ENCODE measurements around the gene CROCC2. TPM values are rescaled to one million over a fixed set of nuclear protein-coding genes. Genes with fewer than 3 reads are reported as not detected.
A peak's percentile ranks its signal among the peaks of the same experiment; 100 is the strongest.

Gene CROCC2
- total RNA-seq, 1 donor from 2014 or later, result not detected

DNA sequence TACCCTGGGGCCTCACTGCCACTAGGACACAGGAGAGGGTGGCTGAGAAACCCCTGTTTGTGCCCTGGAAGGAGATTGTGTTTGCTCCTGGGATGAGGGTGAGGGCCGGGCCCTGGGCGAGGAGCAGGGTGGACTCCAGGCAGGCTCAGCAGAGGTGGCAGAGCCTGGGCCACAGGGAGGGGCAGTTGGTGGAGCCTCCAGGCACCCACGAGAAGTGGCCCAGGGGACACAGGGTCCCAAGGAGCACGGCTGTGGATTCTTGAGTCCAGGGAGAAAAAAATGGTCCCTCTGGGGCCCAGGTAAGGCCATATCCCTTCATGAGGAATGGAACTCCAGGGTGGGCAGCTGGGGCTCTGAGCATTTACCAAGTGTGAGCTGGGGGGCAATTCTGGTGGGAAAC lies 18.5 kb upstream of the CROCC2 start:
- DNase-seq (ENCODE audit: low spot score), result peak; percentile 59
- Mint-ChIP-seq H3K9me3 (ENCODE audit: low read depth) (no peaks in the 10 kb centered on the region), H3K27ac (ENCODE audit: unreplicated experiment) (no peak overlapping the region), H3K36me3 (ENCODE audit: low read depth) (no peaks in the 10 kb centered on the region), H3K4me1 (ENCODE audit: low read depth) (no peaks in the 10 kb centered on the region), H3K27me3 (ENCODE audit: low read depth) (peaks cover 9% of the 10 kb centered on the region), H3K4me3 (ENCODE audit: unreplicated experiment) (no peak overlapping the region)
- TF ChIP-seq, protein P1, sequence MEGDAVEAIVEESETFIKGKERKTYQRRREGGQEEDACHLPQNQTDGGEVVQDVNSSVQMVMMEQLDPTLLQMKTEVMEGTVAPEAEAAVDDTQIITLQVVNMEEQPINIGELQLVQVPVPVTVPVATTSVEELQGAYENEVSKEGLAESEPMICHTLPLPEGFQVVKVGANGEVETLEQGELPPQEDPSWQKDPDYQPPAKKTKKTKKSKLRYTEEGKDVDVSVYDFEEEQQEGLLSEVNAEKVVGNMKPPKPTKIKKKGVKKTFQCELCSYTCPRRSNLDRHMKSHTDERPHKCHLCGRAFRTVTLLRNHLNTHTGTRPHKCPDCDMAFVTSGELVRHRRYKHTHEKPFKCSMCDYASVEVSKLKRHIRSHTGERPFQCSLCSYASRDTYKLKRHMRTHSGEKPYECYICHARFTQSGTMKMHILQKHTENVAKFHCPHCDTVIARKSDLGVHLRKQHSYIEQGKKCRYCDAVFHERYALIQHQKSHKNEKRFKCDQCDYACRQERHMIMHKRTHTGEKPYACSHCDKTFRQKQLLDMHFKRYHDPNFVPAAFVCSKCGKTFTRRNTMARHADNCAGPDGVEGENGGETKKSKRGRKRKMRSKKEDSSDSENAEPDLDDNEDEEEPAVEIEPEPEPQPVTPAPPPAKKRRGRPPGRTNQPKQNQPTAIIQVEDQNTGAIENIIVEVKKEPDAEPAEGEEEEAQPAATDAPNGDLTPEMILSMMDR (IDR thresholded peaks at IDR 0.05), result no peak

DNA sequence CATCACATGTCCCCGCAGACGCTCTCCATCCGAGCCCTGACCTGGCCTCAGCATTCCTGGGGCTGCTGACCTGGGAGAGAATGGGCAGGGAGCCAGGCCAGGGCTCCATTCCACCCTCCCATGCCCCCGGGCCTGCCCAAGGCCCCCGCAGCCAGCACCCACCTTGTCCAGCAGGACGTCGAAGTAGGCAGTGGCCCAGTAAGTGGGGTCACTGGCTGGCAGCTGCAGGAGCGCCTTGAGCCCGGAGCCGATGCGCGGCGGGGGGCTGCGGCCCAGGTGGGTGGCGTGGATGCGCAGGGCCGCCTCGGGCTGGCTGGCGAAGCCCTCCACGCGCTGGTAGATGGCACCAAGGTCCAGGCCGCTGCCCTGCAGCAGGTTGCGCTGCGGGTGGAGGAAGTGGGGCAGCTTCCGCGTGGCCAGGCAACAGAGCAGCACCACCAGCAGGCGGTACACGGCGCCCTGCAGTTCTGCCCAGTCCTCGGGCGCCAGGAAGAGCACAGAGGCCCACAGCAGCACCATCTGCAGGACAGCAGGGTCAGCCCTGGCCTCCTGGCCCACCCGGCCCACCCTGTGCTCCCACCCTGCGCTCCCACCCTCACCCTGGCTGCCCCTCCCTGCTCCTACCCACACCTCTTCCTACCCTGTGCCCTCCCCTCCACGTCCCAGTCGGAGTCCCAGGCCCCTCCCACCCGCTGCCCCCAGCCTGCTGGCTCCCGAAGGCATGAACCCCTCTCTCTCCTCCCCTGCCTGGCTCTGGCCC lies 17.8 kb upstream of the CROCC2 start:
- H3K27ac Mint-ChIP-seq (ENCODE audit: unreplicated experiment), result no peak overlapping the region
- no peak overlapping the region for H3K4me3 Mint-ChIP-seq (ENCODE audit: unreplicated experiment)
- DNase-seq (ENCODE audit: low spot score), result peak; percentile 84
- peaks cover 6% of the 10 kb centered on the region for H3K27me3 Mint-ChIP-seq (ENCODE audit: low read depth)
- H3K9me3 Mint-ChIP-seq (ENCODE audit: low read depth), result no peaks in the 10 kb centered on the region
- TF ChIP-seq, protein P1 (IDR thresholded peaks at IDR 0.05), result no peak
- no peaks in the 10 kb centered on the region for H3K4me1 Mint-ChIP-seq (ENCODE audit: low read depth)
- H3K36me3 Mint-ChIP-seq (ENCODE audit: low read depth), result no peaks in the 10 kb centered on the region

DNA sequence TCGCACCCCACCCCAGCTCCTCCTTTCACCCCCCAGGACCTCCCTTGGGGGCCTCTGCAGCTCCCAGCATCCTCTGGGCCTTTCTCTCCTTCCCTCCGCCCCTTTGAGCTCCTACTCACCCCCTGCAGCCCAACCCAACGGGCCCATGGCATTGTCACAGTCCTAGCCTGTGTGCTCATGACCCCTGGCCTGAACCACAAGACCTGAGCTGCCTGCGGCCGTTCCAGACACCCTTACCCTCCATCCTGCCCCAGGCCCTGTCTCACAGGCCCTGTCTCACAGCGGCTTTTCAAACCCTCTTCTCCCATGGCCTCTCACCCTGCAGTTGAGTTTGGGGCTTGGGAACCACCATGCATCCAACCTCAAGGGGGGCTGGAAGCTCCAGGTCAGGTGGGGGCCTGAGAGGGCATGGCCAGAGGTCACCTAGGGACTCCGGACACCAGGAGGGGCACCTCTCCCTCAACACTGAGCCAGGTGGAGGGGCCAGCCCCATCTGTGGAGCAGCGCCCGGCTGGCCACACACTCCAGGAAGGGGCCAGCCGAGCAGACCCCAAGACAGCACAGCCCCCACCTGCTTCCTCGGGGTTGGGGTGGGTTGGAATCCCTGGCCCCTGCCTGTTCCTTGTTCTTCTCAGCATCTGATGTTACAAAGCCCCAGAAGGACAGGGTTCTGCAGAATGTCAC lies 17.1 kb upstream of the CROCC2 start:
- DNase-seq (ENCODE audit: low spot score), result peak; percentile 48
- Mint-ChIP-seq H3K4me3 (ENCODE audit: unreplicated experiment) (no peak overlapping the region), H3K36me3 (ENCODE audit: low read depth) (no peaks in the 10 kb centered on the region), H3K9me3 (ENCODE audit: low read depth) (no peaks in the 10 kb centered on the region), H3K27me3 (ENCODE audit: low read depth) (peaks cover 4% of the 10 kb centered on the region), H3K27ac (ENCODE audit: unreplicated experiment) (no peak overlapping the region), H3K4me1 (ENCODE audit: low read depth) (peaks cover 4% of the 10 kb centered on the region)
- TF ChIP-seq, protein P1 (IDR thresholded peaks at IDR 0.05), result no peak

DNA sequence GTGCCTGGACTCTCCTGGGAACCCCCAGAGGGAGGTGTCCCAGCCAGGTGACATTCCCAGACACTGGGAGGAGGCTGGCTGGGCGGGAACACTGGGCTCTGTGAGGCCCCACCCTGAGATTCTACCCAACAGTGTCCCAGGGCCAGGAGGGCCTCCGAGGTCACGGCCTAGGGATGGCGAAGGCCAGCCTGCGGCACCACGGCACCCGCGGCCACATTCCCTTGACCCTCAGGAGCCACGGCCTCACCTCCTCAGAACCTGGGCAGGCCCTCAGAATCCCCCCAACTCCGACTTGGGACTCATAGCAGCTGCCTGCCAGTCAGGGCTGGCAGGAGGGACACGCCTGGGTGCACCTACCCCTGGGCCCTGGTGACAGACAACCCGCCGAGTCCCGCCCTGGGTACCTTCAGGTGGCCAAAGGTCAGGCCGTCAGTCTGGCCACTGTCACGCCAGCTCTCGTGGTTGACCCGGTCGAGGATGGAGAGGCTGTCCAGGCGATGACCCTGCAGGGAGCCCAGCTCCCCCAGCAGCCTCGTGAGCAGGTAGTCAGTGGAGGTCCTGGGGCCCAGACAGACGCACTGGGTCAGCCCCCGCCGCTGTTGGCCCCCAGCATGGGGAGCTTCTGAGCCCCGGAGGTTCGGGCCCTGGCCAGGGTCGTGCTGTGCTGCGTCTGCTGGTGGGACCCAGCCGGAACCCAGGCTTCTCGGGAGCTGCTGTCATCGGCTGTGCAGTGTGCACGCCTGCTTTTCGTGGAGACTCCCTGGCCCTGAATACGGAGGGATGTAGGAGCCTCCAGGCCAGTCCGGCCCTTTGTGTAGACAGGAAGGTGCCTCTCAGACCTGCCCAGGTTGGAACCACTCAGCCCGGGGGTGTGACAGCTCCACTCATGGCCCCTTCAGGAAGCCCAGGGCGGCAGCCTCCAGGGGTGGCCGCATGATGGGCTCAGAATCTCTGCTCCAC lies 16.3 kb upstream of the CROCC2 start:
- Mint-ChIP-seq H3K36me3 (ENCODE audit: low read depth) (no peaks in the 10 kb centered on the region), H3K27ac (ENCODE audit: unreplicated experiment) (no peak overlapping the region), H3K27me3 (ENCODE audit: low read depth) (peaks cover 4% of the 10 kb centered on the region), H3K4me3 (ENCODE audit: unreplicated experiment) (no peak overlapping the region), H3K4me1 (ENCODE audit: low read depth) (peaks cover 4% of the 10 kb centered on the region), H3K9me3 (ENCODE audit: low read depth) (no peaks in the 10 kb centered on the region)
- peak; percentile 82 for DNase-seq (ENCODE audit: low spot score)
- TF ChIP-seq, protein P1 (IDR thresholded peaks at IDR 0.05), result no peak

DNA sequence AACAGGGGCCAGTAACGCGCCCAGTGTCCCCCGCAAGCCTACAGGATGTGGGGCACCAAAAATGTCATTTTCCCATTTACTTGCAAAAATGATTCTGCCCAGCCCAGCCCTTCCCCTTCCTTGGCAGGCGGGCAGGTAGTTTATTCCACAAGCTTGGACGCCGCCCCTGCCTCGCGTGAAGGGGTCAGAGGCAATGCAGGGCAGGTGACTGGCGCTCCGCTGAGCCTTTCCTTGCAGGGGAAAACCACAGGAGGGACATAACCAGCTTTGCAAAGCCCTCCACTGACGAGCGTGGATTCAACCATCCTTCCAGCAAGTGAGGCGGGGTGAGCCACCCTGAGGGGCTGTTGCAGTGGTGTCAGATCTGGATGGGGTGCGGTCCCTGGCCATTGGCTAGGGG lies 15.4 kb upstream of the CROCC2 start:
- Mint-ChIP-seq H3K36me3 (ENCODE audit: low read depth) (no peaks in the 10 kb centered on the region), H3K4me1 (ENCODE audit: low read depth) (peaks cover 4% of the 10 kb centered on the region), H3K9me3 (ENCODE audit: low read depth) (no peaks in the 10 kb centered on the region), H3K27ac (ENCODE audit: unreplicated experiment) (no peak overlapping the region), H3K4me3 (ENCODE audit: unreplicated experiment) (no peak overlapping the region), H3K27me3 (ENCODE audit: low read depth) (peaks cover 4% of the 10 kb centered on the region)
- no peak for DNase-seq (ENCODE audit: low spot score)
- TF ChIP-seq, protein P1 (IDR thresholded peaks at IDR 0.05), result no peak

Data from chondrocyte (in vitro differentiated cells).